Peyer's patch (tissue), 4 donors: ENCODE data around the gene B3GAT2.

Experiments
- POLR2A ChIP-seq, 2 donors: fragments of 450-650 bp; IDR thresholded peaks; one replicate each; pipeline ENCODE4 v1.5.1; 2017; ENCODE audit warnings: antibody characterized with exemption in 2 of 2, mild to moderate bottlenecking in 2 of 2, moderate library complexity in 2 of 2
- TF ChIP-seq, protein P1 (sequence below), 6 experiments: fragments of 450-650 bp in 4 of 6; fragments of 200-600 bp in 2 of 6; sonication (generic) in 1 of 6; IDR thresholded peaks; one replicate each; pipeline ENCODE4 v1.5.1; 2017 to 2019; ENCODE audit warnings: antibody characterized with exemption in 6 of 6, mild to moderate bottlenecking in 3 of 6, moderate library complexity in 1 of 6

- TF ChIP-seq, protein P1, sequence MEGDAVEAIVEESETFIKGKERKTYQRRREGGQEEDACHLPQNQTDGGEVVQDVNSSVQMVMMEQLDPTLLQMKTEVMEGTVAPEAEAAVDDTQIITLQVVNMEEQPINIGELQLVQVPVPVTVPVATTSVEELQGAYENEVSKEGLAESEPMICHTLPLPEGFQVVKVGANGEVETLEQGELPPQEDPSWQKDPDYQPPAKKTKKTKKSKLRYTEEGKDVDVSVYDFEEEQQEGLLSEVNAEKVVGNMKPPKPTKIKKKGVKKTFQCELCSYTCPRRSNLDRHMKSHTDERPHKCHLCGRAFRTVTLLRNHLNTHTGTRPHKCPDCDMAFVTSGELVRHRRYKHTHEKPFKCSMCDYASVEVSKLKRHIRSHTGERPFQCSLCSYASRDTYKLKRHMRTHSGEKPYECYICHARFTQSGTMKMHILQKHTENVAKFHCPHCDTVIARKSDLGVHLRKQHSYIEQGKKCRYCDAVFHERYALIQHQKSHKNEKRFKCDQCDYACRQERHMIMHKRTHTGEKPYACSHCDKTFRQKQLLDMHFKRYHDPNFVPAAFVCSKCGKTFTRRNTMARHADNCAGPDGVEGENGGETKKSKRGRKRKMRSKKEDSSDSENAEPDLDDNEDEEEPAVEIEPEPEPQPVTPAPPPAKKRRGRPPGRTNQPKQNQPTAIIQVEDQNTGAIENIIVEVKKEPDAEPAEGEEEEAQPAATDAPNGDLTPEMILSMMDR (IDR thresholded peaks at IDR 0.05) = no peak
- TF ChIP-seq POLR2A (IDR thresholded peaks at IDR 0.05) = no peak
Measured at GRCh38 chr6:70886661-70887060, 70.2 kb downstream of the B3GAT2 start.
